PC-9 (cell line): ENCODE results near the gene PRPS1L1. TPM values are rescaled to one million over a fixed set of nuclear protein-coding genes. Genes with fewer than 3 reads are reported as not detected.
A peak's percentile ranks its signal among the peaks of the same experiment; 100 is the strongest.

ENCODE experiments used
- BruUV-seq: library from RNA; stranded (reverse); fragments of 400-500 nt; replicated peaks from 2 replicates; lab custom pipeline; 2021; lab: Mats Ljungman, UMichigan
- CTCF ChIA-PET: fragments of 300-600 bp; sonication (Branson Sonifier 250); formaldehyde crosslinking; loops from one replicate; lab custom pipeline; 2022; ENCODE audit warnings: antibody characterized with exemption; lab: Charles Lee
- POLR2A ChIA-PET: fragments of 300-600 bp; sonication (Branson Sonifier 250); formaldehyde crosslinking; loops from one replicate; lab custom pipeline; 2022; ENCODE audit warnings: antibody characterized with exemption; ENCODE audit not compliant: unreplicated experiment; lab: Charles Lee
- DNase-seq, 2 experiments: peaks; one replicate each; pipeline versions ENCODE4 v3.0.0 to v3.0.0-alpha.2; 2015 to 2022; ENCODE audit warnings: mixed read lengths in 1 of 2
- H2AFZ ChIP-seq: fragments of 200-600 bp; sonication (generic); 2 replicates; pipeline ENCODE4 v1.8.1; 2017; ENCODE audit warnings: antibody characterized with exemption
- H3F3A ChIP-seq: fragments of 200-600 bp; sonication (generic); 2 replicates; pipeline ENCODE4 v1.8.1; 2017; ENCODE audit warnings: antibody characterized with exemption, mild to moderate bottlenecking, low read depth; ENCODE audit not compliant: insufficient read depth
- H3K27ac ChIP-seq: fragments of 200-600 bp; sonication (generic); 2 replicates; pipeline ENCODE4 v1.6.1; 2016; ENCODE audit warnings: mixed run types
- H3K27me3 ChIP-seq: fragments of 200-600 bp; sonication (generic); 2 replicates; pipeline ENCODE4 v1.6.1; 2016; ENCODE audit warnings: low read depth, mixed run types; ENCODE audit not compliant: insufficient read depth
- H3K36me3 ChIP-seq: fragments of 200-600 bp; sonication (generic); 2 replicates; pipeline ENCODE4 v1.6.1; 2016; ENCODE audit warnings: low read depth, mixed run types
- H3K4me1 ChIP-seq: fragments of 200-600 bp; sonication (generic); replicated peaks from 2 replicates; pipeline ENCODE4 v1.6.1; 2016; ENCODE audit warnings: mixed run types; ENCODE audit not compliant: insufficient read depth
- H3K4me2 ChIP-seq: fragments of 200-600 bp; sonication (generic); 2 replicates; pipeline ENCODE4 v1.6.1; 2017; ENCODE audit warnings: mixed run types
- H3K4me3 ChIP-seq: fragments of 200-600 bp; sonication (generic); 2 replicates; pipeline ENCODE4 v1.6.1; 2016; ENCODE audit warnings: mixed run types
- H3K79me2 ChIP-seq: fragments of 200-600 bp; sonication (generic); 2 replicates; pipeline ENCODE4 v1.6.1; 2017; ENCODE audit warnings: low read depth, mixed run types
- H3K9me2 ChIP-seq: fragments of 200-600 bp; sonication (generic); 2 replicates; pipeline ENCODE4 v1.8.1; 2017; ENCODE audit warnings: mild to moderate bottlenecking; ENCODE audit not compliant: insufficient read depth
- H3K9me3 ChIP-seq: fragments of 200-600 bp; sonication (generic); 2 replicates; pipeline ENCODE4 v1.8.1; 2016; ENCODE audit warnings: low read depth; ENCODE audit not compliant: insufficient read depth
- H4K20me1 ChIP-seq: fragments of 200-600 bp; sonication (generic); 2 replicates; pipeline ENCODE4 v1.8.1; 2017; ENCODE audit not compliant: insufficient read depth
- EZH2 ChIP-seq: fragments of 200-600 bp; sonication (generic); IDR thresholded peaks from 2 replicates; pipeline ENCODE4 v1.8.0; 2017; ENCODE audit warnings: antibody characterized with exemption, low read depth
- intact Hi-C: fragments of 100-400 bp; cut with micrococcal nuclease; formaldehyde crosslinking; loops from one replicate; pipeline ENCODE4 v1.10.0; 2022; ENCODE audit not compliant: unreplicated experiment
- total RNA-seq: library from RNA; stranded (reverse); gene quantifications from 2 replicates; pipeline ENCODE4 v1.2.3, GENCODE V29; 2021
- TF ChIP-seq, protein P1 (sequence below): fragments of 200-600 bp; sonication (generic); conservative IDR thresholded peaks from 2 replicates; pipeline ENCODE4 v1.6.1; 2017; ENCODE audit warnings: mixed run types, antibody characterized with exemption, mild to moderate bottlenecking, moderate library complexity

Gene PRPS1L1
- total RNA-seq, 1 experiment from 2014 or later = not detected

DNA sequence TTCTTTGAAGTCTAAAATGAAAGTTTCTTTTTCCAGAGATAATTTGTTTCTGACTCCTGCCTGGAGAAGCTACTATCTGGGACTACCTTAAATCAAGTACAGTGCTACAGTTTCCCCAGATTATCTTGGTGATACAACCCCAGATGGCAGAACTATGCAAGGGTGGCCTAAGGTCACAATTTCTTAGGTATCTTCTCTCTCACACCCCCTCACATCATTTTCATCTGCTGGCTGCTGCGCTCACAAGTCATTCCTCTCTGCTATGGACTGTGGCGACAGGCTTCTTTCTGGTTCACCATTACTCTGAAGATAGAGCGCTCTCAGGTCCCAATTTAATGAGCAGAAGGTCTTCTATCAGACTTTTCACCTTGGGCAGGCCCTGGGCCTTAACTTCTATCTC, 9.1 kb upstream of the PRPS1L1 start:
- no peak overlapping the region for H2AFZ ChIP-seq
- no TSS peak for BruUV-seq
- no peak overlapping the region for H3K4me3 ChIP-seq
- intact Hi-C loops = no loop called here
- no peaks in the 10 kb centered on the region for H3F3A ChIP-seq
- no peaks in the 10 kb centered on the region for H3K27me3 ChIP-seq
- no peaks in the 10 kb centered on the region for H3K9me2 ChIP-seq
- no peak for DNase-seq
- H3K36me3 ChIP-seq = no peaks in the 10 kb centered on the region
- H3K79me2 ChIP-seq = no peaks in the 10 kb centered on the region
- H3K4me1 ChIP-seq = peaks cover 8% of the 10 kb centered on the region
- CTCF ChIA-PET = no interaction called here
- POLR2A ChIA-PET = no interaction called here
- no peaks in the 10 kb centered on the region for H4K20me1 ChIP-seq
- TF ChIP-seq, protein P1, sequence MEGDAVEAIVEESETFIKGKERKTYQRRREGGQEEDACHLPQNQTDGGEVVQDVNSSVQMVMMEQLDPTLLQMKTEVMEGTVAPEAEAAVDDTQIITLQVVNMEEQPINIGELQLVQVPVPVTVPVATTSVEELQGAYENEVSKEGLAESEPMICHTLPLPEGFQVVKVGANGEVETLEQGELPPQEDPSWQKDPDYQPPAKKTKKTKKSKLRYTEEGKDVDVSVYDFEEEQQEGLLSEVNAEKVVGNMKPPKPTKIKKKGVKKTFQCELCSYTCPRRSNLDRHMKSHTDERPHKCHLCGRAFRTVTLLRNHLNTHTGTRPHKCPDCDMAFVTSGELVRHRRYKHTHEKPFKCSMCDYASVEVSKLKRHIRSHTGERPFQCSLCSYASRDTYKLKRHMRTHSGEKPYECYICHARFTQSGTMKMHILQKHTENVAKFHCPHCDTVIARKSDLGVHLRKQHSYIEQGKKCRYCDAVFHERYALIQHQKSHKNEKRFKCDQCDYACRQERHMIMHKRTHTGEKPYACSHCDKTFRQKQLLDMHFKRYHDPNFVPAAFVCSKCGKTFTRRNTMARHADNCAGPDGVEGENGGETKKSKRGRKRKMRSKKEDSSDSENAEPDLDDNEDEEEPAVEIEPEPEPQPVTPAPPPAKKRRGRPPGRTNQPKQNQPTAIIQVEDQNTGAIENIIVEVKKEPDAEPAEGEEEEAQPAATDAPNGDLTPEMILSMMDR = no peak
- TF ChIP-seq EZH2 = no peak
- H3K9me3 ChIP-seq = no peaks in the 10 kb centered on the region
- H3K27ac ChIP-seq = no peak overlapping the region
- no peak overlapping the region for H3K4me2 ChIP-seq

DNA sequence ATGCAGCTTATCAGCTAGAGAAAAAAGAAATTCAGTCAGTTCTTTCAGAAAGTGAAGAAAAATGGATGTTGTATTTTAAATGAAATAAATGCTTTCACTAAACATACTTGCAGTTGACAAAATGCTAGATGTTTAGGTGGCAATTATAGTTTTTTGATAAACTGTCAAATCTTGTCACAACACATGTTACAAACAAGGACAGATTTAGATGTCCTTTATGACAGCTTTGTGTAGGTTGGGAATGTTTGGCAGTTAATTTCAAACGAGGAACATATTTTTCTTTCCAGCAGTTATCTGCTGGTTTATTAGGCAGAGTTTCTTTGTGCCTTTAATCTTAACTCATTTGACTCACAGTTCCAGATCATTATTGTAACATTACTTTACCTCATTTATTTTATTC, 3.1 kb upstream of the PRPS1L1 start:
- Histone ChIP-seq H3K79me2 (no peaks in the 10 kb centered on the region), H3K9me2 (no peaks in the 10 kb centered on the region), H3K4me3 (no peak overlapping the region), H4K20me1 (no peaks in the 10 kb centered on the region), H3K9me3 (no peaks in the 10 kb centered on the region), H3K4me2 (no peak overlapping the region), H3K4me1 (no peaks in the 10 kb centered on the region), H2AFZ (no peak overlapping the region), H3K27me3 (no peaks in the 10 kb centered on the region), H3K36me3 (no peaks in the 10 kb centered on the region), H3F3A (no peaks in the 10 kb centered on the region), H3K27ac (no peak overlapping the region)
- ChIA-PET CTCF (no interaction called here), POLR2A (no interaction called here)
- intact Hi-C loops = no loop called here
- no TSS peak for BruUV-seq
- DNase-seq = no peak
- TF ChIP-seq, protein P1 = no peak
- TF ChIP-seq EZH2 = no peak

DNA sequence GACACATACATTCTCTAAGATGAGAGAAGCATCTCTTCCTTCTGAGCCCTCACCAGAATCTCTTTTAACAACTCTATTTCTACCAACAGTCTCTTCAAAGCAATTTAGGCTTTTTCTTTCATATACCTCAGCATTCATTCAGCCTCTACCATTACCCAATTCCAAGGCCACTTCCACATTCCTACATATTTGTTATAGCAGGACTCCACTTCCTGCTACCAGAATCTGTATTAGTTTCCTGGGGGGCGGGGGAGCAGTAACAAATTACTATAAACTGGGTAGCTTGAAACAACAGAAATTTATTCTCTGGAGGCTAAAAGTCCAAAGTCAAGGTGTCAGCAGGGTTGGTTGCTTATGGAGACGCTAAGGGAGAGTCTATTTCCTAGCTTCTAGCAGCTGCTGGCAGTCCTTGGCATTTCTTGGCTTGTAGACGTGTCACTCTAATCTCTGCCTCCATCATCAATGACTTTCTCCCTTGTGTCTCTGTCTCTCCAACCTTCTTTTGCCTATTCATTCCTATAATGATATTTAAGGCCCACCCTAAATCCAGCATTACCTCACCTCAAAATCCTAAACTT, 7.4 kb downstream of the PRPS1L1 start:
- peak overlapping the region; percentile 64 for H3K27ac ChIP-seq
- H3K4me1 ChIP-seq = peaks cover 20% of the 10 kb centered on the region
- no peak overlapping the region; the same call in 1 of the 2 replicates for H2AFZ ChIP-seq
- POLR2A ChIA-PET = interaction anchor here (0.7 kb wide), 1 partner anchor 74 kb away, joined by 10 read pairs; no protein-coding TSS in a partner anchor
- H3K36me3 ChIP-seq = no peaks in the 10 kb centered on the region
- H3K4me3 ChIP-seq = no peak overlapping the region; the same call in 1 of the 2 replicates
- H3K4me2 ChIP-seq = peak overlapping the region; percentile 52; the same call in 1 of the 2 replicates
- H3K79me2 ChIP-seq = no peaks in the 10 kb centered on the region
- DNase-seq = no peak
- CTCF ChIA-PET = no interaction called here
- no peak for TF ChIP-seq EZH2
- TF ChIP-seq, protein P1 = no peak
- no TSS peak for BruUV-seq
- peaks cover 26% of the 10 kb centered on the region; the same call in 1 of the 2 replicates for H3K9me3 ChIP-seq
- H4K20me1 ChIP-seq = no peaks in the 10 kb centered on the region
- intact Hi-C loops = no loop called here
- peaks cover 14% of the 10 kb centered on the region for H3F3A ChIP-seq
- no peaks in the 10 kb centered on the region for H3K9me2 ChIP-seq
- H3K27me3 ChIP-seq = no peaks in the 10 kb centered on the region
